Measurements from ENCODE around the gene QPRT.

GRCh38 chr16:29742683-29743275, 63.8 kb downstream of the QPRT start:
- TF ChIP-seq CTCF (IDR thresholded peaks at IDR 0.05; ENCODE audit: borderline replicate concordance, extremely low read depth, low read length, poor library complexity, severe bottlenecking) = no peak
- TF ChIP-seq EZH2 (IDR thresholded peaks at IDR 0.05; ENCODE audit: borderline replicate concordance, low read depth, low read length, severe bottlenecking) = no peak

Data from DND-41 (cell line).